ENCODE data around the gene KANSL3. TPM values are rescaled to one million over a fixed set of nuclear protein-coding genes. Genes with fewer than 3 reads are reported as not detected.
A peak's percentile ranks its signal among the peaks of the same experiment; 100 is the strongest.
"Not testable (repeated sequence)": the region's sequence is repeated elsewhere in the genome, so short reads cannot be mapped to it uniquely, and the experiment has no call there.

The KANSL3 gene
- total RNA-seq, 1 donor from 2014 or later: 58.8 TPM

GRCh38 chr2:96556441-96557330, 81.4 kb downstream of the KANSL3 start:
- Mint-ChIP-seq H3K9me3 (no peaks in the 10 kb centered on the region), H3K36me3 (ENCODE audit: low read depth) (no peaks in the 10 kb centered on the region), H3K27me3 (ENCODE audit: low read depth) (no peaks in the 10 kb centered on the region), H3K4me1 (no peaks in the 10 kb centered on the region), H3K4me3 (no peak overlapping the region), H3K27ac (ENCODE audit: unreplicated experiment) (no peak overlapping the region)
- DNase-seq (ENCODE audit: low read depth, low spot score): no peak
- TF ChIP-seq CTCF (conservative IDR thresholded peaks at IDR 0.05): no peak

GRCh38 chr2:96555146-96555610, 82.9 kb downstream of the KANSL3 start:
- H3K4me3 Mint-ChIP-seq: no peak overlapping the region
- no peaks in the 10 kb centered on the region for H3K9me3 Mint-ChIP-seq
- H3K27me3 Mint-ChIP-seq (ENCODE audit: low read depth): no peaks in the 10 kb centered on the region
- H3K36me3 Mint-ChIP-seq (ENCODE audit: low read depth): no peaks in the 10 kb centered on the region
- no peak overlapping the region for H3K27ac Mint-ChIP-seq (ENCODE audit: unreplicated experiment)
- H3K4me1 Mint-ChIP-seq: no peaks in the 10 kb centered on the region
- DNase-seq (ENCODE audit: low read depth, low spot score): no peak
- TF ChIP-seq CTCF (conservative IDR thresholded peaks at IDR 0.05): no peak

GRCh38 chr2:96554293-96555145, 83.6 kb downstream of the KANSL3 start:
- Mint-ChIP-seq H3K27ac (ENCODE audit: unreplicated experiment) (peak overlapping the region; percentile 13), H3K4me3 (no peak overlapping the region), H3K36me3 (ENCODE audit: low read depth) (no peaks in the 10 kb centered on the region), H3K9me3 (no peaks in the 10 kb centered on the region), H3K4me1 (no peaks in the 10 kb centered on the region), H3K27me3 (ENCODE audit: low read depth) (no peaks in the 10 kb centered on the region)
- DNase-seq (ENCODE audit: low read depth, low spot score): peak; percentile 66
- peak; percentile 89 for TF ChIP-seq CTCF (conservative IDR thresholded peaks at IDR 0.05)

DNA sequence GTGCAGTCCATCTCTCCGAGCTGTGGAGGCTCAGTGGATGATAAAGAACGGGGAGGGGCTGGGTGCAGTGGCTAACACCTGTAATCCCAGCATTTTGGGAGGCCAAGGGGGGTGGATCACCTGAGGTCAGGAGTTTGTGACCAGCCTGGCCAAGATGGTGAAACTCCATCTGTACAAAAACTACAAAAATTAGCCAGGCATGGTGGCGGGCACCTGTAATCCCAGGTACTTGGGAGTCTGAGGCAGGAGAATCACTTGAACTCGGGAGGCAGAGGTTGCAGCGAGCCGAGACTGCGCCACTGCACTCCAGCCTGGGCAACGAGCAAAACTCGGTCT, 84.2 kb downstream of the KANSL3 start:
- H3K27me3 Mint-ChIP-seq (ENCODE audit: low read depth); DNase-seq (ENCODE audit: low read depth, low spot score); H3K27ac Mint-ChIP-seq (ENCODE audit: unreplicated experiment); H3K4me1 Mint-ChIP-seq; H3K9me3 Mint-ChIP-seq; H3K36me3 Mint-ChIP-seq (ENCODE audit: low read depth); H3K4me3 Mint-ChIP-seq: not testable (repeated sequence)

GRCh38 chr2:96553176-96553956, 84.7 kb downstream of the KANSL3 start:
- Mint-ChIP-seq H3K27ac (ENCODE audit: unreplicated experiment) (no peak overlapping the region), H3K36me3 (ENCODE audit: low read depth) (no peaks in the 10 kb centered on the region)
- DNase-seq (ENCODE audit: low read depth, low spot score): no peak

More at GRCh38 chr2:96553176-96553956, 84.7 kb downstream of the KANSL3 start:
- TF ChIP-seq CTCF (conservative IDR thresholded peaks at IDR 0.05): no peak
- no peaks in the 10 kb centered on the region for H3K27me3 Mint-ChIP-seq (ENCODE audit: low read depth)
- no peaks in the 10 kb centered on the region for H3K9me3 Mint-ChIP-seq
- no peak overlapping the region for H3K4me3 Mint-ChIP-seq
- H3K4me1 Mint-ChIP-seq: no peaks in the 10 kb centered on the region

All from neural crest cell (in vitro differentiated cells).